Measurements from ENCODE around the gene NDUFAF3.

DNA sequence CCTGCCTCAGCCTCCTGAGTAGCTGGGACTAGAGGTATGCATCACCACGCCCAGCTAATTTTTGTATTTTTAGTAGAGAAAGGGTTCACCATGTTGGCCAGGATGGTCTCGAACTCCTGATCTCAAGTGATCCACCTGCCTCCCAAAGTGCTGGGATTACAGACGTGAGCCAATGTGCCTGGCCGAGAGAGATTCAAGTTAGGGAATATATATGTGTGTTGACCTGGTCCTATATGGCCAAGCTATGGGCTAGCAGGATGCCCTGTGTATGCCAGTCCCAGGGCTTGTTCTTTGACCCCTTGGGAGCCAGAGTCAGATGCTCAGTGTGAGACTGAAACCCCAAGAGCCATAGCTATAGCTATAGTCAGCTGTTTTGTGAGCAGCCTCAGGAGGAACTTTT lies 1.9 kb downstream of the NDUFAF3 start:
- TF ChIP-seq, protein P1, sequence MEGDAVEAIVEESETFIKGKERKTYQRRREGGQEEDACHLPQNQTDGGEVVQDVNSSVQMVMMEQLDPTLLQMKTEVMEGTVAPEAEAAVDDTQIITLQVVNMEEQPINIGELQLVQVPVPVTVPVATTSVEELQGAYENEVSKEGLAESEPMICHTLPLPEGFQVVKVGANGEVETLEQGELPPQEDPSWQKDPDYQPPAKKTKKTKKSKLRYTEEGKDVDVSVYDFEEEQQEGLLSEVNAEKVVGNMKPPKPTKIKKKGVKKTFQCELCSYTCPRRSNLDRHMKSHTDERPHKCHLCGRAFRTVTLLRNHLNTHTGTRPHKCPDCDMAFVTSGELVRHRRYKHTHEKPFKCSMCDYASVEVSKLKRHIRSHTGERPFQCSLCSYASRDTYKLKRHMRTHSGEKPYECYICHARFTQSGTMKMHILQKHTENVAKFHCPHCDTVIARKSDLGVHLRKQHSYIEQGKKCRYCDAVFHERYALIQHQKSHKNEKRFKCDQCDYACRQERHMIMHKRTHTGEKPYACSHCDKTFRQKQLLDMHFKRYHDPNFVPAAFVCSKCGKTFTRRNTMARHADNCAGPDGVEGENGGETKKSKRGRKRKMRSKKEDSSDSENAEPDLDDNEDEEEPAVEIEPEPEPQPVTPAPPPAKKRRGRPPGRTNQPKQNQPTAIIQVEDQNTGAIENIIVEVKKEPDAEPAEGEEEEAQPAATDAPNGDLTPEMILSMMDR (conservative IDR thresholded peaks at IDR 0.05): no peak
- no peak for TF ChIP-seq EZH2 (IDR thresholded peaks at IDR 0.05; ENCODE audit: low read depth)
